Liver (tissue), 9 donors: ENCODE measurements around the gene OR10H3. TPM values are rescaled to one million over a fixed set of nuclear protein-coding genes. Genes with fewer than 3 reads are reported as not detected.

Experiments used
- DNase-seq: peaks from one replicate; pipeline ENCODE4 v3.0.0-alpha.2; 2017; ENCODE audit warnings: low spot score
- H3K27ac ChIP-seq, 2 donors: one replicate each; pipeline ENCODE4 v1.7.0; 2013; ENCODE audit warnings: inconsistent platforms in 2 of 2, low read length in 2 of 2, control low read depth in 1 of 2, low read depth in 1 of 2, mild to moderate bottlenecking in 1 of 2
- H3K27me3 ChIP-seq, 4 donors: one replicate each; pipeline versions ENCODE4 v1.6.1 to v1.7.0; 2013; ENCODE audit warnings: low read length in 3 of 4, inconsistent platforms in 1 of 4, mild to moderate bottlenecking in 1 of 4, moderate library complexity in 1 of 4; ENCODE audit not compliant: control insufficient read depth in 4 of 4, insufficient read depth in 4 of 4
- H3K36me3 ChIP-seq, 4 donors: one replicate each; pipeline versions ENCODE4 v1.6.1 to v1.7.0; 2013; ENCODE audit warnings: low read length in 3 of 4, mild to moderate bottlenecking in 3 of 4, low read depth in 1 of 4, moderate library complexity in 1 of 4; ENCODE audit not compliant: control insufficient read depth in 4 of 4, insufficient read depth in 3 of 4
- H3K4me1 ChIP-seq, 4 donors: one replicate each; pipeline versions ENCODE4 v1.6.1 to v1.7.0; 2013; ENCODE audit warnings: low read length in 3 of 4, mild to moderate bottlenecking in 3 of 4, moderate library complexity in 1 of 4; ENCODE audit not compliant: control insufficient read depth in 4 of 4, insufficient read depth in 4 of 4
- H3K4me3 ChIP-seq, 3 donors: one replicate each; pipeline versions ENCODE4 v1.6.1 to v1.7.0; 2013; ENCODE audit warnings: low read length in 3 of 3, control low read depth in 1 of 3, low read depth in 1 of 3, mild to moderate bottlenecking in 1 of 3
- H3K9ac ChIP-seq, 2 donors: one replicate each; pipeline ENCODE4 v1.7.0; 2013; ENCODE audit warnings: low read length in 2 of 2, mild to moderate bottlenecking in 2 of 2, moderate library complexity in 2 of 2, control low read depth in 1 of 2, low read depth in 1 of 2
- H3K9me3 ChIP-seq, 4 donors: one replicate each; pipeline versions ENCODE4 v1.6.1 to v1.7.0; 2013; ENCODE audit warnings: low read length in 3 of 4; ENCODE audit not compliant: control insufficient read depth in 4 of 4
- EGR1 ChIP-seq, 2 donors: IDR thresholded peaks; 2 replicates each; pipeline ENCODE4 v1.6.1; 2016 to 2018; ENCODE audit warnings: antibody characterized with exemption in 2 of 2, low read depth in 2 of 2
- FOXA2 ChIP-seq: IDR thresholded peaks from 2 replicates; pipeline ENCODE4 v1.6.1; 2016; ENCODE audit warnings: antibody characterized with exemption
- GABPA ChIP-seq, 2 donors: IDR thresholded peaks in 1 of 2; conservative IDR thresholded peaks in 1 of 2; 2 replicates each; pipeline ENCODE4 v1.6.1; 2016; ENCODE audit warnings: antibody characterized with exemption in 2 of 2, mild to moderate bottlenecking in 1 of 2, moderate library complexity in 1 of 2
- HNF4A ChIP-seq, 2 donors: conservative IDR thresholded peaks; 2 replicates each; pipeline ENCODE4 v1.6.1; 2016; ENCODE audit warnings: antibody characterized with exemption in 2 of 2, mild to moderate bottlenecking in 2 of 2
- NR2F2 ChIP-seq: IDR thresholded peaks from 2 replicates; pipeline ENCODE4 v1.6.1; 2016; ENCODE audit warnings: antibody characterized with exemption
- RAD21 ChIP-seq, 2 donors: IDR thresholded peaks; 2 replicates each; pipeline ENCODE4 v1.6.1; 2016; ENCODE audit warnings: antibody characterized with exemption in 2 of 2, mild to moderate bottlenecking in 2 of 2
- SP1 ChIP-seq: IDR thresholded peaks from 2 replicates; pipeline ENCODE4 v1.6.1; 2018; ENCODE audit warnings: antibody characterized with exemption, mild to moderate bottlenecking
- WGBS: extraction: QIAGEN DNeasy Blood & Tissue Kit; methylation state at CpG from one replicate; pipeline ENCODE4 v1.1.7; 2013; 5-methylcytosine and 5-hydroxymethylcytosine counted together
- polyA plus RNA-seq, 2 donors: library from polyadenylated mRNA; stranded (reverse) in 1 of 2; unstranded in 1 of 2; fragments of 200-250 nt in 1 of 2; fragments of >200 nt in 1 of 2; fragmentation: Nextera tagmentation in 1 of 2; extraction: Ambion mirVana in 1 of 2; gene quantifications; one replicate each; pipeline versions ENCODE4 v1.2.1 to v1.2.3, GENCODE V29; 2013 to 2015
- total RNA-seq, 2 donors: library from RNA; depleted of rRNA; stranded (reverse); fragments of >200 nt; gene quantifications; one replicate each; pipeline ENCODE4 v1.2.3, GENCODE V29; 2014
- TF ChIP-seq, protein P1 (sequence below): IDR thresholded peaks from 2 replicates; pipeline ENCODE4 v1.6.1; 2016; ENCODE audit warnings: antibody characterized with exemption
- TF ChIP-seq, protein P2 (sequence below): IDR thresholded peaks from 2 replicates; pipeline ENCODE4 v1.6.1; 2016; ENCODE audit warnings: antibody characterized with exemption, mild to moderate bottlenecking
- TF ChIP-seq, protein P3 (sequence below): IDR thresholded peaks from 2 replicates; pipeline ENCODE4 v1.6.1; 2016; ENCODE audit warnings: antibody characterized with exemption
- donor health status: healthy.
- donor health status: healthy.
- donor health status: healthy.
- donor health status: healthy.
- donor health status: healthy.

Gene OR10H3
- total and polyA plus RNA-seq, 4 donors: not detected

DNA sequence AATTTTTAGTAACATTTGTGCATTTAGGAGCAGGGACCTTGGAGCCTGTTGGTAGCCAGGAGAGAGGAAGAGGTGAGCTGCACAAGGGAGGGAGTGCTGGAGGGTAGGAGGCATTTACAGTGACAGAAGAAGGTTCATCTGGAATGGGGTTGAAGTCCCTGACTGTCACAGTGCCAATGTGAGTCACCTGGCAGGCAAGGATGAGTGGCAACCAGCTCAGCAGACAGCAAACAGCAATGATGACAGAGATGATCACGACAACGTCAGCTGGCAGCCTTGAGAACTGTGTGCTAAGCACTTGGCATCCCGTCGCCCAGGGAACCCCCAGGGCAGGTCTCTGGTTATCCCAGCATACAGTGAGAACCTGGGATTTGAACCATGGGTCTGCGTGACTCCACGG lies 52.3 kb downstream of the OR10H3 start:
- 52% methylated on average over 6 of the region's 6 CpGs for WGBS

More for the DNA sequence above, 52.3 kb downstream of the OR10H3 start:
- no peak for DNase-seq
- no peak for TF ChIP-seq RAD21 (IDR thresholded peaks at IDR 0.05)
- TF ChIP-seq HNF4A (conservative IDR thresholded peaks at IDR 0.05): no peak
- TF ChIP-seq, protein P1, sequence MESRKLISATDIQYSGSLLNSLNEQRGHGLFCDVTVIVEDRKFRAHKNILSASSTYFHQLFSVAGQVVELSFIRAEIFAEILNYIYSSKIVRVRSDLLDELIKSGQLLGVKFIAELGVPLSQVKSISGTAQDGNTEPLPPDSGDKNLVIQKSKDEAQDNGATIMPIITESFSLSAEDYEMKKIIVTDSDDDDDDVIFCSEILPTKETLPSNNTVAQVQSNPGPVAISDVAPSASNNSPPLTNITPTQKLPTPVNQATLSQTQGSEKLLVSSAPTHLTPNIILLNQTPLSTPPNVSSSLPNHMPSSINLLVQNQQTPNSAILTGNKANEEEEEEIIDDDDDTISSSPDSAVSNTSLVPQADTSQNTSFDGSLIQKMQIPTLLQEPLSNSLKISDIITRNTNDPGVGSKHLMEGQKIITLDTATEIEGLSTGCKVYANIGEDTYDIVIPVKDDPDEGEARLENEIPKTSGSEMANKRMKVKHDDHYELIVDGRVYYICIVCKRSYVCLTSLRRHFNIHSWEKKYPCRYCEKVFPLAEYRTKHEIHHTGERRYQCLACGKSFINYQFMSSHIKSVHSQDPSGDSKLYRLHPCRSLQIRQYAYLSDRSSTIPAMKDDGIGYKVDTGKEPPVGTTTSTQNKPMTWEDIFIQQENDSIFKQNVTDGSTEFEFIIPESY: no peak
- TF ChIP-seq NR2F2: no peak
- TF ChIP-seq, protein P2, sequence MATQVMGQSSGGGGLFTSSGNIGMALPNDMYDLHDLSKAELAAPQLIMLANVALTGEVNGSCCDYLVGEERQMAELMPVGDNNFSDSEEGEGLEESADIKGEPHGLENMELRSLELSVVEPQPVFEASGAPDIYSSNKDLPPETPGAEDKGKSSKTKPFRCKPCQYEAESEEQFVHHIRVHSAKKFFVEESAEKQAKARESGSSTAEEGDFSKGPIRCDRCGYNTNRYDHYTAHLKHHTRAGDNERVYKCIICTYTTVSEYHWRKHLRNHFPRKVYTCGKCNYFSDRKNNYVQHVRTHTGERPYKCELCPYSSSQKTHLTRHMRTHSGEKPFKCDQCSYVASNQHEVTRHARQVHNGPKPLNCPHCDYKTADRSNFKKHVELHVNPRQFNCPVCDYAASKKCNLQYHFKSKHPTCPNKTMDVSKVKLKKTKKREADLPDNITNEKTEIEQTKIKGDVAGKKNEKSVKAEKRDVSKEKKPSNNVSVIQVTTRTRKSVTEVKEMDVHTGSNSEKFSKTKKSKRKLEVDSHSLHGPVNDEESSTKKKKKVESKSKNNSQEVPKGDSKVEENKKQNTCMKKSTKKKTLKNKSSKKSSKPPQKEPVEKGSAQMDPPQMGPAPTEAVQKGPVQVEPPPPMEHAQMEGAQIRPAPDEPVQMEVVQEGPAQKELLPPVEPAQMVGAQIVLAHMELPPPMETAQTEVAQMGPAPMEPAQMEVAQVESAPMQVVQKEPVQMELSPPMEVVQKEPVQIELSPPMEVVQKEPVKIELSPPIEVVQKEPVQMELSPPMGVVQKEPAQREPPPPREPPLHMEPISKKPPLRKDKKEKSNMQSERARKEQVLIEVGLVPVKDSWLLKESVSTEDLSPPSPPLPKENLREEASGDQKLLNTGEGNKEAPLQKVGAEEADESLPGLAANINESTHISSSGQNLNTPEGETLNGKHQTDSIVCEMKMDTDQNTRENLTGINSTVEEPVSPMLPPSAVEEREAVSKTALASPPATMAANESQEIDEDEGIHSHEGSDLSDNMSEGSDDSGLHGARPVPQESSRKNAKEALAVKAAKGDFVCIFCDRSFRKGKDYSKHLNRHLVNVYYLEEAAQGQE: no peak
- TF ChIP-seq SP1: no peak
- TF ChIP-seq, protein P3, sequence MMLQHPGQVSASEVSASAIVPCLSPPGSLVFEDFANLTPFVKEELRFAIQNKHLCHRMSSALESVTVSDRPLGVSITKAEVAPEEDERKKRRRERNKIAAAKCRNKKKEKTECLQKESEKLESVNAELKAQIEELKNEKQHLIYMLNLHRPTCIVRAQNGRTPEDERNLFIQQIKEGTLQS: no peak
- no peak for TF ChIP-seq EGR1 (IDR thresholded peaks at IDR 0.05; ENCODE audit: low read depth in 2 of 2)
- TF ChIP-seq FOXA2: no peak
- TF ChIP-seq GABPA (IDR thresholded peaks at IDR 0.05 in 1 of 2, conservative IDR thresholded peaks at IDR 0.05 in 1 of 2): no peak
- Histone ChIP-seq H3K9me3 (no peaks in the 10 kb centered on the region), H3K4me3 (no peak overlapping the region), H3K36me3 (no peaks in the 10 kb centered on the region), H3K9ac (no peak overlapping the region), H3K4me1 (peaks cover 0 to 5% (median 0%) of the 10 kb centered on the region in 4 donors), H3K27me3 (peaks cover 0 to 3% (median 0%) of the 10 kb centered on the region in 4 donors), H3K27ac (no peak overlapping the region)

Other genes starting within 250 kb of the OR10H3 start
- 1 to 10 TPM in 1 of 2 donors, under 1 TPM in 1; 0.42 to 2.1 TPM for gene CYP4F22, start 229.5 kb upstream of the OR10H3 start, total RNA-seq
- 1 to 10 TPM; 1.7 to 3.9 TPM for gene CYP4F22, start 229.5 kb upstream of the OR10H3 start, polyA plus RNA-seq
- gene CYP4F8, start 122.8 kb upstream of the OR10H3 start, total RNA-seq: not detected
- gene CYP4F8, start 122.8 kb upstream of the OR10H3 start, polyA plus RNA-seq: not detected
- gene CYP4F3, start 97.1 kb upstream of the OR10H3 start, total RNA-seq: 100 to 1,000 TPM in 1 of 2 donors, 10 to 100 TPM in 1; 58.4 to 168 TPM
- 100 to 1,000 TPM; 119 to 137 TPM for gene CYP4F3, start 97.1 kb upstream of the OR10H3 start, polyA plus RNA-seq
- gene CYP4F12, start 64.9 kb upstream of the OR10H3 start, total RNA-seq: 10 to 100 TPM; 19.0 to 31.0 TPM
- gene CYP4F12, start 64.9 kb upstream of the OR10H3 start, polyA plus RNA-seq: 10 to 100 TPM; 14.6 to 64.0 TPM
- not detected for gene OR10H2, start 10.0 kb upstream of the OR10H3 start, total RNA-seq
- not detected for gene OR10H2, start 10.0 kb upstream of the OR10H3 start, polyA plus RNA-seq
- gene OR10H5, start 49.7 kb downstream of the OR10H3 start, total RNA-seq: not detected
- not detected for gene OR10H5, start 49.7 kb downstream of the OR10H3 start, polyA plus RNA-seq
- gene OR10H1, start 77.7 kb downstream of the OR10H3 start, total RNA-seq: under 1 TPM in 1 of 2 donors, not detected in 1; under 0.01 TPM
- gene OR10H1, start 77.7 kb downstream of the OR10H3 start, polyA plus RNA-seq: not detected
- gene CYP4F2, start 160.1 kb downstream of the OR10H3 start, total RNA-seq: 100 to 1,000 TPM in 1 of 2 donors, 1 to 10 TPM in 1; 7.7 to 186 TPM
- 10 to 100 TPM; 83.2 to 87.1 TPM for gene CYP4F2, start 160.1 kb downstream of the OR10H3 start, polyA plus RNA-seq
- gene CYP4F11, start 196.5 kb downstream of the OR10H3 start, total RNA-seq: 10 to 100 TPM in 1 of 2 donors, 1 to 10 TPM in 1; 2.1 to 77.4 TPM
- gene CYP4F11, start 196.5 kb downstream of the OR10H3 start, polyA plus RNA-seq: 10 to 100 TPM; 14.3 to 50.4 TPM
- gene OR10H4, start 211.0 kb downstream of the OR10H3 start, total RNA-seq: not detected
- not detected for gene OR10H4, start 211.0 kb downstream of the OR10H3 start, polyA plus RNA-seq